Stimulated activated memory B cell treated with anti-CD40 and anti-IgM and Interleukin-4, amounts not matched to agents 10 μg/mL and 1 μg/mL and 100 μg/mL, for 72 hours (primary cell): ENCODE results near the gene GINS2.

ENCODE experiments used
- ATAC-seq: fragments of 150-1000 bp; cut with Tn5 transposase; 2 replicates; pipeline ENCODE4 v1.10.0; 2021
- H3K27ac Mint-ChIP-seq: one replicate; pipeline ENCODE4 v1.8.0; 2022; ENCODE audit warnings: mild to moderate bottlenecking, mixed read lengths
- H3K27me3 Mint-ChIP-seq: one replicate; pipeline ENCODE4 v1.8.0; 2022; ENCODE audit warnings: mixed read lengths
- H3K36me3 Mint-ChIP-seq: one replicate; pipeline ENCODE4 v1.8.0; 2022; ENCODE audit warnings: mixed read lengths
- H3K4me1 Mint-ChIP-seq: one replicate; pipeline ENCODE4 v1.8.0; 2022; ENCODE audit warnings: mixed read lengths
- H3K4me3 Mint-ChIP-seq: one replicate; pipeline ENCODE4 v1.8.0; 2022; ENCODE audit warnings: mild to moderate bottlenecking, moderate library complexity, mixed read lengths
- H3K9me3 Mint-ChIP-seq: one replicate; pipeline ENCODE4 v1.8.0; 2022; ENCODE audit warnings: mixed read lengths

Gene GINS2

GRCh38 chr16:85670840-85671239 lies 17.9 kb downstream of the GINS2 start:
- Mint-ChIP-seq H3K27ac (no peak overlapping the region), H3K9me3 (no peaks in the 10 kb centered on the region), H3K4me1 (no peaks in the 10 kb centered on the region), H3K27me3 (no peaks in the 10 kb centered on the region), H3K4me3 (no peak overlapping the region), H3K36me3 (peaks cover 60% of the 10 kb centered on the region)
- ATAC-seq = no peak

GRCh38 chr16:85668676-85669424 lies 19.9 kb downstream of the GINS2 start:
- H3K27me3 Mint-ChIP-seq = no peaks in the 10 kb centered on the region

GRCh38 chr16:85667841-85668413 lies 20.8 kb downstream of the GINS2 start:
- no peak overlapping the region for H3K27ac Mint-ChIP-seq

More at GRCh38 chr16:85668676-85669424, 19.9 kb downstream of the GINS2 start:
- no peak overlapping the region for H3K27ac Mint-ChIP-seq
- H3K36me3 Mint-ChIP-seq = peaks cover 53% of the 10 kb centered on the region
- no peak overlapping the region for H3K4me3 Mint-ChIP-seq
- no peaks in the 10 kb centered on the region for H3K9me3 Mint-ChIP-seq
- no peaks in the 10 kb centered on the region for H3K4me1 Mint-ChIP-seq
- ATAC-seq = no peak

GRCh38 chr16:85667261-85667660 lies 21.5 kb downstream of the GINS2 start:
- no peak overlapping the region for H3K27ac Mint-ChIP-seq
- H3K9me3 Mint-ChIP-seq = no peaks in the 10 kb centered on the region
- no peaks in the 10 kb centered on the region for H3K4me1 Mint-ChIP-seq
- H3K36me3 Mint-ChIP-seq = peaks cover 66% of the 10 kb centered on the region
- no peak for ATAC-seq
- no peak overlapping the region for H3K4me3 Mint-ChIP-seq
- H3K27me3 Mint-ChIP-seq = no peaks in the 10 kb centered on the region

More at GRCh38 chr16:85667841-85668413, 20.8 kb downstream of the GINS2 start:
- Mint-ChIP-seq H3K4me1 (no peaks in the 10 kb centered on the region), H3K9me3 (no peaks in the 10 kb centered on the region), H3K36me3 (peaks cover 59% of the 10 kb centered on the region), H3K27me3 (no peaks in the 10 kb centered on the region), H3K4me3 (no peak overlapping the region)
- ATAC-seq = no peak

- Mint-ChIP-seq H3K4me3 (no peak overlapping the region), H3K27ac (no peak overlapping the region), H3K4me1 (no peaks in the 10 kb centered on the region), H3K36me3 (peaks cover 64% of the 10 kb centered on the region), H3K27me3 (no peaks in the 10 kb centered on the region), H3K9me3 (no peaks in the 10 kb centered on the region)
- ATAC-seq = no peak
Measured at GRCh38 chr16:85665929-85666328, 22.8 kb downstream of the GINS2 start.

- Mint-ChIP-seq H3K9me3 (no peaks in the 10 kb centered on the region), H3K4me1 (no peaks in the 10 kb centered on the region), H3K27me3 (no peaks in the 10 kb centered on the region), H3K4me3 (no peak overlapping the region), H3K36me3 (peaks cover 58% of the 10 kb centered on the region), H3K27ac (no peak overlapping the region)
- ATAC-seq = no peak
Measured at GRCh38 chr16:85665373-85665740, 23.4 kb downstream of the GINS2 start.

GRCh38 chr16:85664580-85665372 lies 24.0 kb downstream of the GINS2 start:
- Mint-ChIP-seq H3K9me3 (no peaks in the 10 kb centered on the region), H3K4me3 (no peak overlapping the region), H3K4me1 (peaks cover 4% of the 10 kb centered on the region), H3K27me3 (no peaks in the 10 kb centered on the region), H3K36me3 (peaks cover 57% of the 10 kb centered on the region), H3K27ac (no peak overlapping the region)
- ATAC-seq = no peak

GRCh38 chr16:85663891-85664321 lies 24.8 kb downstream of the GINS2 start:
- Mint-ChIP-seq H3K36me3 (peaks cover 53% of the 10 kb centered on the region), H3K4me3 (no peak overlapping the region), H3K27me3 (no peaks in the 10 kb centered on the region), H3K4me1 (peaks cover 7% of the 10 kb centered on the region), H3K27ac (no peak overlapping the region), H3K9me3 (no peaks in the 10 kb centered on the region)
- no peak for ATAC-seq

GRCh38 chr16:85662976-85663830 lies 25.6 kb downstream of the GINS2 start:
- Mint-ChIP-seq H3K36me3 (peaks cover 51% of the 10 kb centered on the region), H3K27me3 (no peaks in the 10 kb centered on the region), H3K4me1 (peaks cover 7% of the 10 kb centered on the region), H3K9me3 (no peaks in the 10 kb centered on the region), H3K27ac (no peak overlapping the region), H3K4me3 (no peak overlapping the region)
- no peak for ATAC-seq

- no peaks in the 10 kb centered on the region for H3K27me3 Mint-ChIP-seq
- H3K9me3 Mint-ChIP-seq = no peaks in the 10 kb centered on the region
- H3K4me3 Mint-ChIP-seq = no peak overlapping the region
- no peak for ATAC-seq
- H3K27ac Mint-ChIP-seq = no peak overlapping the region
- H3K4me1 Mint-ChIP-seq = peaks cover 7% of the 10 kb centered on the region
- H3K36me3 Mint-ChIP-seq = peaks cover 51% of the 10 kb centered on the region
Measured at GRCh38 chr16:85662482-85662812, 26.3 kb downstream of the GINS2 start.

GRCh38 chr16:85661740-85662481 lies 26.8 kb downstream of the GINS2 start:
- no peaks in the 10 kb centered on the region for H3K9me3 Mint-ChIP-seq
- H3K4me1 Mint-ChIP-seq = peaks cover 7% of the 10 kb centered on the region
- peaks cover 57% of the 10 kb centered on the region for H3K36me3 Mint-ChIP-seq
- no peak overlapping the region for H3K27ac Mint-ChIP-seq
- no peak for ATAC-seq
- H3K27me3 Mint-ChIP-seq = no peaks in the 10 kb centered on the region
- H3K4me3 Mint-ChIP-seq = no peak overlapping the region

- no peaks in the 10 kb centered on the region for H3K9me3 Mint-ChIP-seq
- H3K4me3 Mint-ChIP-seq = no peak overlapping the region
- no peak for ATAC-seq
- H3K27me3 Mint-ChIP-seq = no peaks in the 10 kb centered on the region
- peaks cover 7% of the 10 kb centered on the region for H3K4me1 Mint-ChIP-seq
- H3K36me3 Mint-ChIP-seq = peaks cover 54% of the 10 kb centered on the region
- no peak overlapping the region for H3K27ac Mint-ChIP-seq
Measured at GRCh38 chr16:85660843-85661739, 27.7 kb downstream of the GINS2 start.

- H3K36me3 Mint-ChIP-seq = peaks cover 49% of the 10 kb centered on the region
- H3K4me3 Mint-ChIP-seq = no peak overlapping the region
- H3K9me3 Mint-ChIP-seq = no peaks in the 10 kb centered on the region
- H3K27ac Mint-ChIP-seq = peak overlapping the region; percentile 9
- peaks cover 7% of the 10 kb centered on the region for H3K4me1 Mint-ChIP-seq
- peak; percentile 80 for ATAC-seq
- H3K27me3 Mint-ChIP-seq = no peaks in the 10 kb centered on the region
Measured at GRCh38 chr16:85659805-85660511, 28.8 kb downstream of the GINS2 start.
